T-helper 9 cell (primary cell): Measurements from ENCODE around the gene PLPP4.

ENCODE experiments used
- DNase-seq: peaks from one replicate; pipeline ENCODE4 v3.0.0-alpha.2; 2020

The PLPP4 gene

DNA sequence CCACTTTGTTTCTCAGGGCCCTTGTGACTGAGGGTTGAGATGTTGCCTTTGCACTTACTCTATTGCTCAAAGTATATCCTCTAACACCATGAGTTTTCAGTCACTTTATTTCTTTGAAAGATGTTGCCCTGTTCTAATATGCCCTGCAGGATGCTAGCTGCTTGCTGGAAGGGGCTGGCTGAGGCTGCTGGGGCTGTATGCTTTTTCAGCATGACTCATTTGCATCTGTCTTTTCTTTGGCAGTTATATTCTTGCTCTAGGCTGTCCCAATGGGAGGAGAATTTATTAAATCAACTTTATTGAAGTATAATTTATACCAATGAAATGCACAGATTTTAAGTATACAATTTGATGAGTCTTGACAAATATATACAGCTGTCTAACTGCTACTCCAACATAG lies 157.7 kb downstream of the PLPP4 start:
- no peak for DNase-seq

DNA sequence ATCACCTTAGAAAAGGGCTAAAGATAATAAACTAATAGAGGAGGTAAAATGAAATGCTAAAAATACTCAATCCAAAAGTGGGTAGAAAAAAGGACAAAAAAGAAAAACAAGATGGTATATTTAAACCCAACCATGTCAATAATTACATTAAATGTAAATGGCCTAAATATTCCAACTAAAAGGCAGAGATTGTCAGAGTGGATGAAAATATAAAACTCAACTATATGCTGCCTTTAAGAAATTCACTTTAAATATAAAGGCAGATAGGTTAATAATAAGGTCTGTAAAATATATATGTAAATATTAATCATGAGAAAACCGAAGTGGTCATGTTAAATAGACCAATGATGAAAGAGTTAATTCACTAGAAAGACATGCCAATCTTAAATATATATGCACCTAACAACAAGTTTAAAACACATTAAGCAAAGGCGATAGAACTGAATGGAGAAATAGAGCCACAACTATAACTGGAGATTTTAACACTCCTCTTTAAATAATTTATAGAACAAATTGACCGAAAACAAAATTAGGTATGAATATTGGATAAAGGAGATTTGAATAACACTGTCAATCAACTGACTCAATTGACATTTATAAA lies 159.4 kb downstream of the PLPP4 start:
- DNase-seq: no peak

DNA sequence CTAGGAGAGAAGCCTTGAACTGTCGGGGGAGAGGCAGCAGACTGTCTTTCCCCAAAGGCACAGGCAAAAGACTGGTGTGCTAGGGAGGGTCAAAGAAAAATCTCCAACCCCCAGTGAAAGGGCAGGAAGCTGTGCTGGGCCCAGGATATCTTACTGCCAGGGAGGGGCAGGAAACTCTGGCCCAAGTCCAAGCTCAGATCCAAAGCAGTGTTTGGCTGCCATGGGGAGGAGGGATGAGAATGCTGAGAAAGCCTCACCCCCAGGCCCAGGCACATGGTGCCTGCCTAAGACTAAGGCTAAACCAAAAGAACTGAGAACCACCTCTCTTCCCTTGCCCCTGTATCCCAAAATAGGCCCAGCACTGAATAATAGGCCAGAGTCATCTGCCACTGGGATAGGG lies 171.2 kb downstream of the PLPP4 start:
- DNase-seq: no peak

DNA sequence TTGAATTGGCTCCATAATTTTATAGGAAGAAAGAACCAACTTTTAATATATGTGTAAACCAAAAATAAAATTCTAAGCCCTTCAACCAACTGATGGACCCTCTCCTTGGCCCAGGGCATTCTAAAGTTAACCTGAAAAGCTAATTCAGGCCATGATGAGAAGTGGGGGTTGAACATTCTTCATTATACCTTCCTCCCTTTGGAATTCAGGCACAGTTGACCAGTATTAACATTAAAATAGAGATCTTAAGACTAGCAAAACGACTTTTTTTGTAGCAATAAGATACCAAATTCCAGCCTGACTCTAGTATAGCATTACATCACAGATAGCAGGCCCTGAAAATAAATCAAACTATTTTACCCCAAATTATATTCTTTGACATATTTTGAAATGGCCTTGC lies 173.2 kb downstream of the PLPP4 start:
- no peak for DNase-seq

DNA sequence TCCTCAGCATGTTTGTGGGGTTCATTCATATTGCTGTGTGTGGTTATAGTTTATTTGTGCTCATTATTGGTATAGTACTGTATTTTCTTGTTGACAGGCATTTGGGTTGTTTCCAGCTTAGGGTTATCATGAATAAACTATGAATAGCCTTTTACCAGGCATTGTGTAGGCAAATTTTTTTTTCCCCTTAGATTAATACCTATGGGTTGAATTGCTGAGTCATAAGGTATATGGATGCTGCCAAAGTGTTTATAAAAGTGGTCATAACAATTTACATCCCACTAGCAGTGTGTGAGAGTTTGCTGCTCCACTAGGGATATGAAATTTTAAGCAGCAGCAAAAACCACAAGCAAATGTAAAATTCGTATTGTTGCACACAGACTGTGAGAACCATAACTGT lies 175.0 kb downstream of the PLPP4 start:
- DNase-seq: no peak

DNA sequence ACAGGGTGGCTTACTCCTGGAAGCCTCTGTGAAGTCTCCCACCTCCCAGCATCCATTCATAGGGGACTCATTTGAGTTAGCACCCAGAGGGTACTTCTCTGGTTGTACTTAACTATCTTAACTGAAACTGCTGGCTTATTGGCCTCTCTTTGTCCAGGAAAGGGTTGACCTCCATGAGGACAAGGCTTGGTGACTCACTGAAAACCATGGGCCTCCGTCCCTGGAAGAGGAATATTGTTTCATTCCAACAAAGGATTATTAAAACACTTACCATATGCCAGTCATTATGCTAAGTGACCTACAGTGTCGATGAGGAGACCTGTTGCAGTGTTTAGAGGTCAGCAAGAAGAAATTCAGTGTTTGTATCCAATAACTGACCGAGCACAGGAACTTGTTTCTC lies 175.9 kb downstream of the PLPP4 start:
- no peak for DNase-seq

DNA sequence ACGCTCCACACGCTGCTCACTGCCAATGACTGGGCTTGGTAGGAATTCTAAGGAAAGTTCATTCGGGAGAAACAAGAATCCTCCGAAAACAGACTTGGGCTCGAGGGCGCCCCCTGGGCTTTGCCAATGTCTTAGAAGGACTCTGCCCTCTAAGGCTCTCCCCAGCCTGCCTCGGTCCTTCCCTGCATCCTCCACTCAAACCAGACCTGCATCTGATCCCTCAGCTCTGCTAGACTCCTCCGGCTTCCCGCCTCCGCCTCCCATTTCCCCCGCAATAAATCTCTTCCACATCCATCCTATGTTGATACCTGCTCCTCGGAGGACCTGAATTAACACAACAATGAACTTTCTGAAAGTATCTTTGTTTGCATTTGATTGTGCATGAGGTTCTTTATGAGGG lies 177.6 kb downstream of the PLPP4 start:
- DNase-seq: no peak
